Measurements from ENCODE around the gene MOB3B.

MOB3B gene

GRCh38 chr9:27569406-27569805 lies 39.8 kb upstream of the MOB3B start:
- peaks cover 8% of the 10 kb centered on the region for H3K4me1 ChIP-seq (ENCODE audit: control insufficient read depth, insufficient read depth, low read length)
- H3K36me3 ChIP-seq (ENCODE audit: control insufficient read depth in 2 of 2, insufficient read depth in 1 of 2, low read length in 2 of 2) = peaks cover 0 to 18% of the 10 kb centered on the region in 2 experiments; a peak in 2 of 3 replicates
- H3K9me3 ChIP-seq (ENCODE audit: control insufficient read depth, insufficient read depth, low read depth, low read length) = no peaks in the 10 kb centered on the region
- CTCF ChIA-PET = no interaction called here
- no peak overlapping the region for H3K4me3 ChIP-seq (ENCODE audit: low read depth, low read length)
- POLR2A ChIA-PET = no interaction called here
- H3K27ac ChIP-seq (ENCODE audit: extremely low read depth, low read depth, low read length) = no peak overlapping the region
- TF ChIP-seq, protein P1, sequence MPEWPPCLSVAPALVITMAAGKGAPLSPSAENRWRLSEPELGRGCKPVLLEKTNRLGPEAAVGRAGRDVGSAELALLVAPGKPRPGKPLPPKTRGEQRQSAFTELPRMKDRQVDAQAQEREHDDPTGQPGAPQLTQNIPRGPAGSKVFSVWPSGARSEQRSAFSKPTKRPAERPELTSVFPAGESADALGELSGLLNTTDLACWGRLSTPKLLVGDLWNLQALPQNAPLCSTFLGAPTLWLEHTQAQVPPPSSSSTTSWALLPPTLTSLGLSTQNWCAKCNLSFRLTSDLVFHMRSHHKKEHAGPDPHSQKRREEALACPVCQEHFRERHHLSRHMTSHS (tag by site-specific recombination; IDR thresholded peaks at IDR 0.05) = no peak
- TF ChIP-seq ZNF670 (tag by site-specific recombination; IDR thresholded peaks at IDR 0.05; ENCODE audit: low read depth) (no peak), SCRT2 (tag by site-specific recombination; IDR thresholded peaks at IDR 0.05) (0 out of 2 replicates have a peak, but pooled peaks have one; percentile 13), KLF8 (tag by site-specific recombination; IDR thresholded peaks at IDR 0.05) (no peak), ZNF391 (tag by site-specific recombination; IDR thresholded peaks at IDR 0.05; ENCODE audit: borderline replicate concordance, low read depth) (no peak), ZSCAN5A (tag by site-specific recombination; IDR thresholded peaks at IDR 0.05) (no peak), ZNF184 (tag by site-specific recombination; IDR thresholded peaks at IDR 0.05) (peak; percentile 24; the same call in 1 of the 2 replicates), ZSCAN23 (tag by site-specific recombination; IDR thresholded peaks at IDR 0.05) (no peak)
- TF ChIP-seq, protein P2, sequence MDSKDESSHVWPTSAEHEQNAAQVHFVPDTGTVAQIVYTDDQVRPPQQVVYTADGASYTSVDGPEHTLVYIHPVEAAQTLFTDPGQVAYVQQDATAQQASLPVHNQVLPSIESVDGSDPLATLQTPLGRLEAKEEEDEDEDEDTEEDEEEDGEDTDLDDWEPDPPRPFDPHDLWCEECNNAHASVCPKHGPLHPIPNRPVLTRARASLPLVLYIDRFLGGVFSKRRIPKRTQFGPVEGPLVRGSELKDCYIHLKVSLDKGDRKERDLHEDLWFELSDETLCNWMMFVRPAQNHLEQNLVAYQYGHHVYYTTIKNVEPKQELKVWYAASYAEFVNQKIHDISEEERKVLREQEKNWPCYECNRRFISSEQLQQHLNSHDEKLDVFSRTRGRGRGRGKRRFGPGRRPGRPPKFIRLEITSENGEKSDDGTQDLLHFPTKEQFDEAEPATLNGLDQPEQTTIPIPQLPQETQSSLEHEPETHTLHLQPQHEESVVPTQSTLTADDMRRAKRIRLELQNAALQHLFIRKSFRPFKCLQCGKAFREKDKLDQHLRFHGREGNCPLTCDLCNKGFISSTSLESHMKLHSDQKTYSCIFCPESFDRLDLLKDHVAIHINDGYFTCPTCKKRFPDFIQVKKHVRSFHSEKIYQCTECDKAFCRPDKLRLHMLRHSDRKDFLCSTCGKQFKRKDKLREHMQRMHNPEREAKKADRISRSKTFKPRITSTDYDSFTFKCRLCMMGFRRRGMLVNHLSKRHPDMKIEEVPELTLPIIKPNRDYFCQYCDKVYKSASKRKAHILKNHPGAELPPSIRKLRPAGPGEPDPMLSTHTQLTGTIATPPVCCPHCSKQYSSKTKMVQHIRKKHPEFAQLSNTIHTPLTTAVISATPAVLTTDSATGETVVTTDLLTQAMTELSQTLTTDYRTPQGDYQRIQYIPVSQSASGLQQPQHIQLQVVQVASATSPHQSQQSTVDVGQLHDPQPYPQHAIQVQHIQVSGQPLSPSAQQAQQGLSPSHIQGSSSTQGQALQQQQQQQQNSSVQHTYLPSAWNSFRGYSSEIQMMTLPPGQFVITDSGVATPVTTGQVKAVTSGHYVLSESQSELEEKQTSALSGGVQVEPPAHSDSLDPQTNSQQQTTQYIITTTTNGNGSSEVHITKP (tag by site-specific recombination; IDR thresholded peaks at IDR 0.05) = peak; percentile 51

GRCh38 chr9:27566118-27566517 lies 36.5 kb upstream of the MOB3B start:
- Histone ChIP-seq H3K27ac (ENCODE audit: extremely low read depth, low read depth, low read length) (no peak overlapping the region), H3K36me3 (ENCODE audit: control insufficient read depth in 2 of 2, insufficient read depth in 1 of 2, low read length in 2 of 2) (peaks cover 0 to 25% of the 10 kb centered on the region in 2 experiments; a peak in 2 of 3 replicates), H3K4me1 (ENCODE audit: control insufficient read depth, insufficient read depth, low read length) (0 out of 2 replicates have a peak, but pooled peaks cover 3% of the 10 kb centered on the region), H3K9me3 (ENCODE audit: control insufficient read depth, insufficient read depth, low read depth, low read length) (no peaks in the 10 kb centered on the region), H3K4me3 (ENCODE audit: low read depth, low read length) (no peak overlapping the region)
- ChIA-PET POLR2A (no interaction called here), CTCF (no interaction called here)
- TF ChIP-seq ZFP41 (tag by site-specific recombination; IDR thresholded peaks at IDR 0.05; ENCODE audit: borderline replicate concordance) (no peak), ZNF423 (tag by site-specific recombination; IDR thresholded peaks at IDR 0.05) (no peak), ZNF175 (tag by site-specific recombination; IDR thresholded peaks at IDR 0.05) (no peak), GLI4 (tag by site-specific recombination; IDR thresholded peaks at IDR 0.05) (no peak), PRDM2 (tag by site-specific recombination; IDR thresholded peaks at IDR 0.05; ENCODE audit: borderline replicate concordance) (no peak), ZNF629 (tag by site-specific recombination; IDR thresholded peaks at IDR 0.05) (no peak), ZNF560 (tag by site-specific recombination; IDR thresholded peaks at IDR 0.05; ENCODE audit: borderline replicate concordance) (no peak), YY1 (tag by site-specific recombination; IDR thresholded peaks at IDR 0.05) (no peak), ZNF23 (tag by site-specific recombination; IDR thresholded peaks at IDR 0.05; ENCODE audit: borderline replicate concordance) (no peak), ZNF785 (tag by site-specific recombination; IDR thresholded peaks at IDR 0.05) (no peak), ZNF555 (tag by site-specific recombination; conservative IDR thresholded peaks at IDR 0.05) (no peak)
- TF ChIP-seq, protein P3, sequence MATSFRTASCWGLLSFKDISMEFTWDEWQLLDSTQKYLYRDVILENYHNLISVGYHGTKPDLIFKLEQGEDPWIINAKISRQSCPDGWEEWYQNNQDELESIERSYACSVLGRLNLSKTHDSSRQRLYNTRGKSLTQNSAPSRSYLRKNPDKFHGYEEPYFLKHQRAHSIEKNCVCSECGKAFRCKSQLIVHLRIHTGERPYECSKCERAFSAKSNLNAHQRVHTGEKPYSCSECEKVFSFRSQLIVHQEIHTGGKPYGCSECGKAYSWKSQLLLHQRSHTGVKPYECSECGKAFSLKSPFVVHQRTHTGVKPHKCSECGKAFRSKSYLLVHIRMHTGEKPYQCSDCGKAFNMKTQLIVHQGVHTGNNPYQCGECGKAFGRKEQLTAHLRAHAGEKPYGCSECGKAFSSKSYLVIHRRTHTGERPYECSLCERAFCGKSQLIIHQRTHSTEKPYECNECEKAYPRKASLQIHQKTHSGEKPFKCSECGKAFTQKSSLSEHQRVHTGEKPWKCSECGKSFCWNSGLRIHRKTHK (tag by site-specific recombination; IDR thresholded peaks at IDR 0.05) = no peak

Data from HEK293 (cell line).